SKM-1 treated with dmso at 0.1 percent for 144 hours (cell line): ENCODE measurements around the gene CPLX3.
A peak's percentile ranks its signal among the peaks of the same experiment; 100 is the strongest.

ENCODE experiments used
- DNase-seq: peaks from one replicate; lab custom pipeline; 2025; ENCODE audit not compliant: unreplicated experiment; lab: John Stamatoyannopoulos, UW

CPLX3 gene

DNA sequence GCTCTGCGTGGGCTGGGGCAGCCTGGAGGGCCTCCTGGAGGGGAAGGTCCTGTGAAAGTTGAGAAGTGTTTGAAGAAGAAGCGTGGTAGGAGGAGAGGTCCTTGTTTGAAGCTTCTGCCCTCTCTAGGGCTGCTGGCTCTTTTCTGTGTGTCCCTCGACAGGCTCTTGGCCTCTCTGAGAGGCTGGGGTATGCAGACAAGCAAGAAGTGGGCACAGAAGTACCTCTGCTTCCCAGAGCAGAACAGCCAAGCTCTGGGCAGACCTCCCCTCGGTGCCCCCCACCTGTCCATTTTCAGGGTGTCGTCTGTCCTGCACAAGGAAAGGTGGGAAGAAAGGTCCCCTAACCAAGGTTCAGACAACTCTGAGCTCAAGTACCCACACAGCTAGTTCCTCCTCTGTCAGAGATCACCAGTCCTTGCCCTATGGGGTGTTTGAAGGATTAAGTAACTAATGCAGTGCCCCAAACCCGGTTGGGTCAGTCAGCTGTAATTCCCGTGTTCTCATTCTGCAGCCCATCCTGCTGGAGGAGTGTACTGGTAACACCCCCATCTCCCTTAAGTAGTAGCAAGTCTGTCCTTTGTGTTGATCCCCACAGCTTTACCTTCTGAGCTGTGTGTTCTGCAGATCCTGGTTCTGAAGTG, 38.3 kb upstream of the CPLX3 start:
- peak; percentile 67 for DNase-seq

DNA sequence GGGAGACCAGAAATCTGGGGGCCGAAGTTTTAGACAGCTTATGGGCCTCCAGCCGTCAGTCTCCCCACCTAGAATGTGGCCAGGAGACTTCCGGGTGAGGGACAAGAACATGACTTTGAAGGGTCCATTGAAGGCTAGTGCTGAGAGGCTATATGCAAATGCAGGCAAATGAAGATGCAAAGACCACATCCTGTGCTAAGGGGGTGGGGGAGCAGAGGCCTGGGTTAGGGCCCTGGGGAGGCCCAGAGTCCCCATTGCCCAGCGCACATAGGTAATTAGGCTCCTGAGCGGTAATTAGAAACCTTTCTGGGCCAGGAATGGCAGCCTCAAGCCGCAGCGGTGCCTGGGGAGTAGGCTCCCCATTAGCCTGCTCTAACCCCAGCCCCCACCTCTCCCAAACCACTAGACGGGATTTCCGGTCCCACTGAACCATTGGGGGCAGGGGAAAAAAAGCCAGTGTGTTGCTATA, 37.7 kb upstream of the CPLX3 start:
- peak; percentile 25 for DNase-seq

DNA sequence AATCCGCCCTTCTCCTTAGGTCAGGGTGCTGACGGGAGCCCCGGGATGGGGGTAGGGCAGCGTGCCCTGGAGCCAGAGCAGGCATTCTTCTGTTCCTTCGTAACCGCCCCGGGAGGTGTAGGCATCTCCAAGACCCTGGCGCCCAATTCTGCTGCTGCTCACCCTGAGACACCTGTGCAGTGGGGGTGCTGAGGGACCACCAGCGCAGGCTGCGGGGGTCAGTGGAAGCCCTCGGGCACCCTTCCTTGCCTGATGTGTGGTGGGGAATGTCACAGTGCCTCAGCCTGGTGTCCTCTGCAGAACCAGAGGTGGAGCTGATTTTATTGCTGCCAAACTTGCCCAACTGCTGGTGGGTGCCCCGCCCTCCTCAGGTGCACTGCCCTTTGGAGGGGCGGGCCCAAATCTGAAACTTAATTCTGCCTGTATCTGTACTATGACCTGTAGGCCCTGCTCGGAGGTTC, 37.2 kb upstream of the CPLX3 start:
- DNase-seq, result no peak

DNA sequence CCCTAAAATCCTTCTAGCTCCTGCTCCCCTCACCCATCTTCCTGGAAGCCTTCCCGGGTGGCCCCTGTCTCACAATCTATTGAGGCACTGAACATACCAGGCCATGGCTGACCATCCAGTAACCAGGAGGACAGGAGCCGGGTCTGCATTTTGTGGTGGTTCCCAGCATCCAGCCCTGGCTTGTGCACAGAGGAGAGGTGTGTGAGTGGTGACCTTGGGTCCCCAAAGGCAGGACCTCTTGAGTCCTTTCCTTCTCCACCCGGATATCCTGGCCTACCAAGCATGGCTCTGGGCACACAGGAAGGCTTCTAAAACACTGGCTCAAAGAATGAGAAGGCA, 36.7 kb upstream of the CPLX3 start:
- no peak for DNase-seq

DNA sequence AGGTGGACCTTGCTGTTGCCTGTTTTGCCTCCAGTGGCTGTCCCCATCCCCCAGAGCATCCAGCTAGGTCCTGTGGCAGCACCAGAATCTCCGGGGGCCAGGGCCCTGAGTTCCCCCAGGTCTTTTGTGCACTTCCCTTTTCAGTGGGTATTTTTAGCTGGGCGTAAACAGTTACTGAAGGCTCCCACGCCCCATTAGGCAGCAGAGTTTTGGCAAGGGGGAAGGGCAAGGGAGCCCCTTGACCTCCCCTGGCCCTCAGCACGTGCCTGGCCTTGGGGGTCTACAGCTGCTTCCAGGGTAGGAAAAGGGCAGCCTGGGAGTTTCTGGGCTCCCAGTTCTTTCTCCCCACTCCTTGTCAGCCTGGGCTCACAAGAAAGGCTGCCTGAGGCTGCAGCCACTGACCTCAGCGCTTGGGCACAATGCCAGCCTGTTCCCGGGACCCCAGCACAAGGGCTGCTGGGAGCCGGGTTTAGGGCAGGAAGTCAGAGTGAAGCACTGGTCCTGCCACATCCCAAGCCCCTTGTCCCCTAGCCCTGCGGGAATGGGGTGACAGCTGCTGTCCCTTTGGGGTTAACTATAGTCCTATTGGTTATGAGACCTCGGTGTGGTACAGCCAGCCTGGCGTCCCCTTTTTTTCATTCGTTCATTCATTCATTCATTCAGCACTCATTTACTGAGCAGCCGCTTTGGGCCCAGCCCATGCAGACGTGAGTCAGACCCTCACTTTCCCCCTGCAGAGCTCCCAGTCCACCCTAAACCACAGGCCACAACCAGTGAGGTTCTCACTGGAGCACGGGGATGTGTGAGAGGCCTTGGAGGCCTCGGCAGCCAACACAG, 36.1 kb upstream of the CPLX3 start:
- peak; percentile 77 for DNase-seq

DNA sequence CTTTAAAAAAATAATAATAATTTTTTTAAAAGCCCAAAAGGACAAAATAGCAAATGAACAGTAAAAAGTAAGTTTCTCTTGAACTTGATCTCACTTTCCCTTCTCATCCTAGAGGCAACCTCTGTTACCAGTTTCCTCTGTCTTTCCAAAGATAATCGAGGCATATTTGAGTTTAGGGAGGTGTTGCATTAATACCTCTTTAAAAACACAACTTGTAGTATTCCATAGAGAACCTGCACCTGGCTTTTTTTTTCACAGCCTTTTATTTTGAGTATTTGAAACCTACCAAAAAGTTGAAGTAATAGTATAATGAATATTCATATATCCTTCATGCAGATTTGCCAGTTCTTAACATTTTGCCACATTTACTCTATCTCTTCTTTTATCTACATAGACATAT, 35.4 kb upstream of the CPLX3 start:
- DNase-seq, result no peak

DNA sequence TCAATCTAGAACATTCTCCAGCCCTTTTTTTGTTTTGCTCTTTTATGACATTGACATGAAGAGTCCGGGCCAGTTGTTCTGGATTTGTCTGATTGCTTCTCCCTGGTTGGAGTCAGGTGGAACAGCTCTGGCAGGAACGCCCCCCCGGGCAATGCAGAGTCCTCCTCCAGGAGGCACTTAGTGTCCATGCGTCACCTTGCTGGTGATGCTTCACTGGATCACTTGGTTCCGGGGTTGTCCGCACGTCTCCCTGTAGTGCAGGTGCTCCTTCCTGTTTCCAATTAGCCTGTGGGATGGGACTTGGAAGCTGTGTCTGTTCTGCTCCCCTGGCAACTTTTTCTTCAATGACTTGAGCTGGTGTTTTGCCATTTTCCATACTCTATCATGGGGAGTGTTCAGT, 34.8 kb upstream of the CPLX3 start:
- DNase-seq, result no peak

DNA sequence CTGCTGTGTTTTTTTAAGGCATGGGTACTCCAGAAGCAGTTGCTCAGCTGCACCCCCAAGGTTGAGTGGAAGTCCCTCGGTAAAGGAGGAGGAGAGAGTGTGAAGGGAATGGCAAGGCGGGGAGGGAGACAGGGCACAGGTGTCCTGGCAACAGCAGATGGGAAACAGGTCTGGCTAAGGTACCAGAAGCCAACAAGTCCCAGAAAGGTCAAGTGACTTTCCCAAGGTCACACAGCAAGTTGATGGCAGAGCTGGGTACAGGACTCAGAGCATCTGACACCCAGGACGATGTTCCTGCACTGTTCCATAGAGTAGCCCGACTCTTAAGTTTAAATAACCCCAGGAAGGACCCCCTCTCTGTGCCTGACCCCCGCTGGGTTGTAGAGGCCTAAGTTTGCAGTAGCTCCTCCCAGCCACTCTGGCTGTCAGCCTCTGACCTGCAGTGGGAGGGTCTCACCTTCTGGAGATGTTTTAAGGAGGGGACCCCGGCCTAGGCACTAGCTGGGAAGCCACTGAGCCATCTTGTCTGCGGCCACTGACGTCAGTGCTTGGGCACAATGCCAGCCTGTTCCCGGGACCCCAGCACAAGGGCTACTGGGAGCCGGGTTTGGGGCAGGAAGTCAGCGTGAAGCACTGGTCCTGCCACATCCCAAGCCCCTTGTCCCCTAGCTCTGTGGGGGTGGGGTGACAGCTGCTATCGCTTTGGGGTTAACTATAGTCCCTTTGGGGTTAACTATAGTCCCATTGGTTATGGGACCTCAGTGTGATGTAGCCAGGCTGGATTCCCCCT, 34.0 kb upstream of the CPLX3 start:
- no peak for DNase-seq

DNA sequence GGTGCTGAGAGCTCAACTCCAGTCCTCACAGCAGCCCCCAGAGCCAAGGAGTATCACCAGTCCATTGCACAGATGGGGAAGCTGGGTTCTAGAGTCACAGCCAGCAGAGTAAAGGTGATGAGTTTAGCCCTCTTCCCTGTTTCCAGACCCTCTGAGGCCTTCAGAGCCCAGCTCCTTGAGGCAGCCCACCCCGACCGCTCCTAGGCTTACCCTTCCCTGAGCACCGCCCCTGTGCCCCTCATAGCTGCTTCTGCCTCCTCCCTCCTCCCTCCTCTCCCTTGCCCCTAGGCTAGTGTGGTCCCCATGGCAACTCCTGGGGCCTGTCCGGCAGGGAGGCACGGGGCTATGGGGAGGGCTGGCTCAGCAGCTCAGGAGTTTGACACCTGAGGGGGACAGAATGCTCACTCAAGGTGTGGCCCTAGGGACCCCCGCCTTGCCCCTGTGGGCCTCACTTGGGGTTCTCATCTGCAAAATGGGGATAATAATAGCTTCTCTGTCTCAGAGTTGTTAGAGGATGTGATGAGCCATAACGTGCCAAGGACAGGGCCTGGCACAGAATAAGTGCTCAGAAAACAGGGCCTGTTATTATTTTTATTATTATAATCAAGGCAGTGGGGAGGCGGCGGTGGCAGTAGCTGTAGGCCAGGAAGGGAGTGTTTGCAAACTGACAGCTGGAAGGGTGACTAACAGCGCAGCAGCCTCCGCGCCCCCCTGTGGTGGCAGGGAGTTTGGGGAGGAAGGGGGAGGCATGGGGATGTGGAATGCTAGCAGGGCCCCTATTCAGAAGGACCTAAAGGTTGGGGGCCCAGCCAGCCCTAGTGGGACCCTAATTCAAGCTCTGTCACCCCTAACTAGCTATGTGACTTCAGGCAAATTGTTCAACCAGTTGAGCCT, 33.0 kb upstream of the CPLX3 start:
- DNase-seq, result no peak

DNA sequence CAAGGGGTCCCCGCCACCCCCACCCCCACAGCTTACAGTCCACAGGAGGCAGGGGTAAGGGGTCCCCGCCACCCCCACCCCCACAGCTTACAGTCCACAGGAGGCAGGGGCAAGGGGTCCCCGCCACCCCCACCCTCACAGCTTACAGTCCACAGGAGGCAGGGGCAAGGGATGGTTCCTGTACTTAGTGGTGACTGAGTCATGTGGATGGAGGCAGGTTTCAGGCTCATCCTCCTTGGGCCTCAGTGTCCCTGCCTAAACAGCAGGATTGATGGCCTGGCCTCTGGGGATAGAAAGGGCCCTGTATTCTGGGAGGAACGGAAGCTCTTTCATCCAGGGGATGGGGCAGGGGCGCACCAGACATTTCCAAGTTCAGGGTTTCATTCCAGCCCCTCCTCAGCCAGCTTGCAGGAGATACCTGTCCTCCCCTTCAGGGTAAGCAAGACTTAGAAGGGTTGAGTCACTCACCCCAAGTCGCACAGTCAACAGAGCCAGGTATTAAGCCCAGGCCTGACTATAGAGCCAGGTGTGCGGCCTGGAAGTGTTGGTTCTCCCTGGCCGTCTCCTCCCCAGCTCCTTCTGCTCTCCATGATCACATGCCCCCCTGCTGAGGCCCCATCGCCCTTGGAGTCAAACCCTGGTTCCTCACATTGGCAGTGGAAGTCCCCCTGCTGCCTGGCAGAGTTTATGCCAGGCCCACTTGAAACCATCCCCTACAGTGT, 32.0 kb upstream of the CPLX3 start:
- no peak for DNase-seq

DNA sequence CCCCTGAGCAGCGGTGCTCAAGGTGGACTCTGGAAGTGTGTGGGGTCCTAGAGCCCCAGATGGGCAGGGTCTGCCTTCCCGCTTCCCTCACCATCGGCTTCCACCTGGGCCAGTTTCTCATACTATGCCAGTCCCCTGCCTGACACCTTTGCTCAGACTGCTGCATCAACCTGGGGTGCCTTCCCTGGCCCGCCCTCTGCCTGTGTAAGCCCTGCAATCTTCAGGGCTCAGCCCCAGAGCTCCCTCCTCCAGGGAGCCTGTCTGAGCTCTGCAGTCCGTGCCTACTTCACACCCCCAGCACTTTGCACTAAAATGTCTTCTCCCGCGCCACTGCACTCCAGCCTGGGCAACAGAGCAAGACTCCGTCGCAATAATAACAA, 31.5 kb upstream of the CPLX3 start:
- DNase-seq, result no peak

DNA sequence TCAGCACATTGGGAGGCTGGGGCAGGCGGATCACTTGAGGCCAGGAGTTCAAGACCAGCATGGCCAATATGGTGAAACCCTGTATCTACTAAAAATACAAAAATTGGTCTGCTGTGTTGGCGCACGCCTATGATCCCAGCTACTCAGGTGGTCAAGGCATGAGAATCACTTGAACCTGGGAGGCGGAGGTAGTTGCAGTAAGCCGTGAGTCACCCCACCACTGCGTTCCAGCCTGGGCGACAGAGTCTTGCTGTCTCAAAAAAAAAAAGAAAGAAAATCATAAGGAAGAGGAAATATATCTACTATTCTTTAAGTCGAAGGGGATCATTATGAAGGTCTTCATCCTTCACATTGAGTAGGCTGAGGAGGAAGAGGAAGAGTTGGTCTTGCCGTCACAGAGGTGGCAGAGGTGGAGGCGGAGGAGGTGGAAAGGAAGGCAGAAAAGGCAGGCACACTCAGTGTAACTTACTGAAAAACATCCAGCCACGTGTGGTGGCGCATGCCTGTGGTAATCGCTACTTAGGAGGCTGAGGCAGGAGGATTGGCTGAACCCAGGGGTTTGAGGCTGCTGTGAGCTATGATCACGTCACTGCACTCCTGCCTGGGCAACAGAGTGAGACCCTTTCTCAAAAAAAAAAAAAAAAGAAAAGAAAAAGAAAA, 30.3 kb upstream of the CPLX3 start:
- DNase-seq, result no peak

DNA sequence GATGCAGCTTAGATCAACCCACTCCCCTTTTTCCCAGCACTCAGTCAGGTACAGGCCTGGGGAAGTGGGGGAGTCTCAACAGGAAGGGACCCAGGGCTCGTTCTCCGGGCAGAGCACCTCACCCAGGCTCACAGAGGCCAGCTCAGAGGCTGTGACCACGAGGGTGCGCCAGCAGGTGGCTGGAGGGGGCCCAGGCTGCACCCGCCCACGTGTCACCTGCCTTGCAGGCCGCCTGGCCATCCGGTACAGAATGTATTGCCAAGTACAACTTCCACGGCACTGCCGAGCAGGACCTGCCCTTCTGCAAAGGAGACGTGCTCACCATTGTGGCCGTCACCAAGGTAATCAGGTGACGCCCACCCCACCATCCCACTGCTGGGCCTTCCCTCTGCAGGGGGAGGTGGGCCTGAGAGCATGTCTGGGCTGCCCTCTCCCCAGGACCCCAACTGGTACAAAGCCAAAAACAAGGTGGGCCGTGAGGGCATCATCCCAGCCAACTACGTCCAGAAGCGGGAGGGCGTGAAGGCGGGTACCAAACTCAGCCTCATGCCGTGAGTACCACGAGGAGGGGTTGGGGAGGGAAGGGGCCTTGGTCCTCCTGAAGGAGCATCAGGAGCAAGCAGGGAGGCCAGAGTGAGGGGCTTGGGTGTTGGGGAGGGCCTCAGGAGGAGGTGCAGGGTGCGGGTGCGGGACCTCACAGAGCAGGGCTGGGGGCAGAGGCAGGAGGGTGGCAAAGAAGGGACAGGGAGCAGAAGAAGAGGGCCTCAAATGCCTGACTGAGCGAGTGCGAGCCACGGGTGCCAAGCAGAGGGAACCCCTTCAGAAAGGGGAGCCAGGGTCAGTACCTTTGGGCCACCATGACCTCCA, 27.8 kb upstream of the CPLX3 start:
- DNase-seq, result no peak

DNA sequence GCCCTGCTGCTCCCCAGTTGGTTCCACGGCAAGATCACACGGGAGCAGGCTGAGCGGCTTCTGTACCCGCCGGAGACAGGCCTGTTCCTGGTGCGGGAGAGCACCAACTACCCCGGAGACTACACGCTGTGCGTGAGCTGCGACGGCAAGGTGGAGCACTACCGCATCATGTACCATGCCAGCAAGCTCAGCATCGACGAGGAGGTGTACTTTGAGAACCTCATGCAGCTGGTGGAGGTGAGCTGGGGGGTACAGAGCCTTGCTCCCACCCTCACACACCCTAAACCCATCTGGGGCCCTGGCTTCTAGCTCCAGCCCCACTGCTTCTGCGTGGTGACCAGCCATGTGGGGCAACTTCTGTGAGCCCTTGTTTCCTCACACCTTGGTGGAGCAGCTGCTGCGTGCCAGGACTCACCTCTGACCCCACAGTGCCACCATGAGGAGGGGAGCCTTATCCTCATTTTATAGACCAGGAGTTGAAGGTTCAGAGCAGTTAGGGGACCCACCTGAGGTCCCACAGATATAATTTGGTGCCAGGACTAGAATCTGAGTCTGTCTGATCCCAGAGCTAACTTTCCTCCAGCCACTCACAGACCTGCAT, 27.1 kb upstream of the CPLX3 start:
- no peak for DNase-seq

DNA sequence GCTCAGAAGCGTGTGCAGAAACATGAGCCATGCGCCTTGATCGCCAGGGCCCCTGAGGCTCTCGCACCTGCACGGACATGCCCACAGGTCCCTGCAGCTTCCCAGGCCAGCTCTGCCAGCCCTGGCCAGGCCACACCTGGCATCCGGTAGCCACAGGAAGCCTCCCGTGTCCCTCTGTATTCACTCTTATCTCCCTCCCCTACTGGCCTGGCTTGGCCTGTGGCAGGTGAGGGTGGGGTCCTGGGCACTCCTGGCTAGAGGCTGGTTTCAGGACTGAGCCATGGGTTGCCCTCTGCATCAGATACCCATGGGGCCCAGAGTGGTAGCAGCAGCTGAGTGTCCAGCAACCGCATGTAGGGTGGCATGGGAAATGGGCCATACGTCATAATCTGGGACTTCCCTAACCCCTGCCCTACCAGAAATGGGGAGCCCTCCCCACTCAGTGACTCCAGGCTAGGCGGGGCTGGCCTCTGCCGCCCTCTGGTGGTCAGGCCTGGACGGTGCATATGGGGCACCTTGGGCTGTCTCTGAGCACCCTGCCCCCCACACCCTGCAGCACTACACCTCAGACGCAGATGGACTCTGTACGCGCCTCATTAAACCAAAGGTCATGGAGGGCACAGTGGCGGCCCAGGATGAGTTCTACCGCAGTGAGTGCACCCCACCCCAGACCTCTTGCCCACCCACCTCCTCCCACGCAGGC, 26.4 kb upstream of the CPLX3 start:
- peak; percentile 76 for DNase-seq

DNA sequence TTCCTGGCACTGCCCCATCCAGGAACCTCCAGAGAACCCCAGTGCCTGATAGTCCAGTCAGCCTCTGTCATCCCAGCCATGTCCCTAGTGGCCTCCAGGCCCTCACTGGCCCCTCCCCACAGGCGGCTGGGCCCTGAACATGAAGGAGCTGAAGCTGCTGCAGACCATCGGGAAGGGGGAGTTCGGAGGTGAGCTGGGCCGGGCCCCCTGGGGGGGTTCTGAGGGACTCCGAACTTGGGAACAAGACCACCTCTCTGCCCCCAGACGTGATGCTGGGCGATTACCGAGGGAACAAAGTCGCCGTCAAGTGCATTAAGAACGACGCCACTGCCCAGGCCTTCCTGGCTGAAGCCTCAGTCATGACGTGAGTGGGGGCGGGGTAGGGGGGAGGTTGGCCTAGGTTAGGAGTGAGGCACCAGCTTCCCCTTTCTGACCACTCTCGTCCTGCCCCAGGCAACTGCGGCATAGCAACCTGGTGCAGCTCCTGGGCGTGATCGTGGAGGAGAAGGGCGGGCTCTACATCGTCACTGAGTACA, 25.8 kb upstream of the CPLX3 start:
- DNase-seq, result peak; percentile 74

DNA sequence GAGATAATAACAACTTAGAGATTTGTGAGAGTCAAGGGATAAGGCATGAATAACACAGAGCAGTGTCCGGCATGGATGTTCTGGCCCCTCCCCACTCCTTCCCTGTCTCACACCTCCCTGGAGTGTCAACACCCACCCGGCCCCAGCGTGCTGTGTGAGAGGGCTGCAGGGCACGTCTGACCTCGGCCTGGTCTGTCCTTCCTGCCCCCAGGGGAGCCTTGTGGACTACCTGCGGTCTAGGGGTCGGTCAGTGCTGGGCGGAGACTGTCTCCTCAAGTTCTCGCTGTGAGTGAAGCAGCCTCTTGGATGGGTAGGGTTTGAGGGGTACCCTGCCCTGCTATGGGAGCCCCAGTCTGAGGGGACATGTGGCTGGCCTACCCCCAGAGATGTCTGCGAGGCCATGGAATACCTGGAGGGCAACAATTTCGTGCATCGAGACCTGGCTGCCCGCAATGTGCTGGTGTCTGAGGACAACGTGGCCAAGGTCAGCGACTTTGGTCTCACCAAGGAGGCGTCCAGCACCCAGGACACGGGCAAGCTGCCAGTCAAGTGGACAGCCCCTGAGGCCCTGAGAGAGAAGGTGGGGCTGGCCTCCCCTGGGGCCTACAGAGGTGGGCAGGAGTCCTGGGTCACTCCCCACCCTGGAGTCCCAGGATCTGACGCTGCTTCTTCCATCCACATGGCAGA, 25.0 kb upstream of the CPLX3 start:
- DNase-seq, result no peak
